Measurements from ENCODE around the gene CHKA.

DNA sequence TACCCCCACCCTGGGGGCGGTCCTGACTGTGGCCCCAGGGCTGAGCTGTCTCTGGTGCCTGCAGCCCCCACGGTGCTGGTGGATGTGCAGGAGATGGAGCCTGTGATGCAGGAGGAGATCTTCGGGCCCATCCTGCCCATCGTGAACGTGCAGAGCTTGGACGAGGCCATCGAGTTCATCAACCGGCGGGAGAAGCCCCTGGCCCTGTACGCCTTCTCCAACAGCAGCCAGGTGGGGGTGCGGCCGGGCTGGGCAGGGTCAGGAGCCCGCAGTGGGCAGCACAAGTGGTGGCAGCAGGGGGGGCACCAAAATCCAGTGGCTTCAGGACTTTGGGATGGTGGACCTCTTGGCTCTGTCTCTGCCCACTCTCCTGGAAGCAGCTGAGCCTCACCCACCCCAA is 98.7 kb downstream of the CHKA start:
- TF ChIP-seq EP300 (IDR thresholded peaks at IDR 0.05) (no peak), CTCF (IDR thresholded peaks at IDR 0.05) (no peak), POLR2A (IDR thresholded peaks at IDR 0.05) (no peak), POLR2AphosphoS5 (IDR thresholded peaks at IDR 0.05) (no peak)

Measured in suprapubic skin (tissue), 4 donors.